Measurements from ENCODE around the gene MRPL49.

DNA sequence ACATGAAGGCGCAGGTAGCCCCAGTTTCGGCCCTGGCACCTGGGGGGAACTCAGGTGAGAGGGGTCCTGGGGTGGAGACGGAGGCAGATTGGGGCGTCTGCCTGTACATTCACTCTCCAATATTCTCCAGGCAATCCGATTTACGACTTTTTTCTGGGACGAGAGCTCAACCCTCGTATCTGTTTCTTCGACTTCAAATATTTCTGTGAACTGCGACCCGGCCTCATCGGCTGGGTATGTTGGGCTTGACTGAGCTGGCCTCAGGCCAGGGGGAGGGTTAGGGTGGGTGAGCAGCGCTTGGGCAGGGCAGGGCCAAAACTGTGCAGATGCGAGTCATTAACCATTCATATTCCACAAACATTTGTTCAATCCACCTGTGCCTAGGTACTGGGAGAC is 8.8 kb upstream of the MRPL49 start:
- TF ChIP-seq, protein P1, sequence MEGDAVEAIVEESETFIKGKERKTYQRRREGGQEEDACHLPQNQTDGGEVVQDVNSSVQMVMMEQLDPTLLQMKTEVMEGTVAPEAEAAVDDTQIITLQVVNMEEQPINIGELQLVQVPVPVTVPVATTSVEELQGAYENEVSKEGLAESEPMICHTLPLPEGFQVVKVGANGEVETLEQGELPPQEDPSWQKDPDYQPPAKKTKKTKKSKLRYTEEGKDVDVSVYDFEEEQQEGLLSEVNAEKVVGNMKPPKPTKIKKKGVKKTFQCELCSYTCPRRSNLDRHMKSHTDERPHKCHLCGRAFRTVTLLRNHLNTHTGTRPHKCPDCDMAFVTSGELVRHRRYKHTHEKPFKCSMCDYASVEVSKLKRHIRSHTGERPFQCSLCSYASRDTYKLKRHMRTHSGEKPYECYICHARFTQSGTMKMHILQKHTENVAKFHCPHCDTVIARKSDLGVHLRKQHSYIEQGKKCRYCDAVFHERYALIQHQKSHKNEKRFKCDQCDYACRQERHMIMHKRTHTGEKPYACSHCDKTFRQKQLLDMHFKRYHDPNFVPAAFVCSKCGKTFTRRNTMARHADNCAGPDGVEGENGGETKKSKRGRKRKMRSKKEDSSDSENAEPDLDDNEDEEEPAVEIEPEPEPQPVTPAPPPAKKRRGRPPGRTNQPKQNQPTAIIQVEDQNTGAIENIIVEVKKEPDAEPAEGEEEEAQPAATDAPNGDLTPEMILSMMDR (IDR thresholded peaks at IDR 0.05; ENCODE audit: low read length), result no peak
- TF ChIP-seq EZH2 (optimal IDR thresholded peaks at IDR 0.05; ENCODE audit: low read depth, low read length), result no peak
- no peak for TF ChIP-seq EZH2phosphoT487 (IDR thresholded peaks at IDR 0.05; ENCODE audit: low read length)

Measured in MM.1S (cell line).